Right lobe of liver (tissue), 6 donors: ENCODE results near the gene MAGI1. TPM values are rescaled to one million over a fixed set of nuclear protein-coding genes. Genes with fewer than 3 reads are reported as not detected.
A peak's percentile ranks its signal among the peaks of the same experiment; 100 is the strongest.

Experiments used
- ATAC-seq, 4 donors: fragments of 200-7000 bp; cut with Tn5 transposase; one replicate each; pipeline ENCODE4 v1.9.1; 2020; ENCODE audit warnings: mild to moderate bottlenecking in 4 of 4, moderate library complexity in 4 of 4
- DNase-seq, 3 donors: peaks; one replicate each; pipeline ENCODE4 v3.0.0-alpha.2; 2020
- H3K27ac ChIP-seq, 3 donors: fragments of 200-600 bp; one replicate each; pipeline ENCODE4 v1.8.0; 2022
- H3K27me3 ChIP-seq, 2 donors: fragments of 200-600 bp; one replicate each; pipeline ENCODE4 v1.8.0; 2022
- H3K36me3 ChIP-seq, 4 donors: fragments of 200-600 bp; sonication (generic) in 1 of 4; one replicate each; pipeline versions ENCODE4 v1.5.1 to v1.8.0; 2017 to 2022; ENCODE audit warnings: control low read depth in 1 of 4
- H3K4me1 ChIP-seq, 4 donors: fragments of 200-600 bp; sonication (generic) in 1 of 4; one replicate each; pipeline versions ENCODE4 v1.5.1 to v1.8.0; 2017 to 2022; ENCODE audit warnings: control low read depth in 1 of 4
- H3K4me3 ChIP-seq, 3 donors: fragments of 200-600 bp; one replicate each; pipeline ENCODE4 v1.8.0; 2022
- H3K9me3 ChIP-seq, 4 donors: fragments of 200-600 bp; sonication (generic) in 1 of 4; one replicate each; pipeline versions ENCODE4 v1.5.1 to v1.8.0; 2017 to 2022; ENCODE audit warnings: control low read depth in 1 of 4
- POLR2A ChIP-seq: fragments of 450-650 bp; IDR thresholded peaks from one replicate; pipeline ENCODE4 v1.6.1; 2017; ENCODE audit warnings: antibody characterized with exemption, mild to moderate bottlenecking
- WGBS: methylation state at CpG from one replicate; pipeline ENCODE4 v1.1.6; 2018; ENCODE audit warnings: low coverage, low lambda C conversion rate; ENCODE audit not compliant: insufficient coverage; ENCODE audit errors: missing lambda C conversion rate; 5-methylcytosine and 5-hydroxymethylcytosine counted together
- intact Hi-C, 2 donors: fragments of 100-400 bp; cut with DNase I; formaldehyde crosslinking; loops; one replicate each; pipeline versions ENCODE4 v1.11.2 to v1.14.1; 2022
- total RNA-seq, 6 experiments: library from RNA; depleted of rRNA in 2 of 6; stranded (reverse); fragments of >200 nt in 2 of 6; fragmentation: NEBNext Ultra II Directional in 3 of 6; extraction: Animal tissue kit (Norgen Biotek cat#: 25700) in 3 of 6; gene quantifications; one replicate each; pipeline versions ENCODE4 v1.1.0 to v1.2.4, GENCODE V29; 2016 to 2023
- TF ChIP-seq, protein P1 (sequence below), 4 donors: fragments of 200-600 bp in 3 of 4; fragments of 450-650 bp in 1 of 4; IDR thresholded peaks; one replicate each; pipeline versions ENCODE4 v1.5.1 to v1.8.0; 2016 to 2022; ENCODE audit warnings: antibody characterized with exemption in 4 of 4, mild to moderate bottlenecking in 2 of 4
- donor health status: DM: no; HTN: yes; CAD: no.
- donor health status: DM: no; HTN: no; CAD: no.
- donor health status: DM: no; HTN: no; CAD: no.
- donor health status: DM: no; HTN: yes; CAD: no.
- donor health status: DM: no; HTN: yes; CAD: no.

The MAGI1 gene
- total RNA-seq, 6 experiments from 2014 or later, result 22.6 to 37.7 (median 26.9) TPM

DNA sequence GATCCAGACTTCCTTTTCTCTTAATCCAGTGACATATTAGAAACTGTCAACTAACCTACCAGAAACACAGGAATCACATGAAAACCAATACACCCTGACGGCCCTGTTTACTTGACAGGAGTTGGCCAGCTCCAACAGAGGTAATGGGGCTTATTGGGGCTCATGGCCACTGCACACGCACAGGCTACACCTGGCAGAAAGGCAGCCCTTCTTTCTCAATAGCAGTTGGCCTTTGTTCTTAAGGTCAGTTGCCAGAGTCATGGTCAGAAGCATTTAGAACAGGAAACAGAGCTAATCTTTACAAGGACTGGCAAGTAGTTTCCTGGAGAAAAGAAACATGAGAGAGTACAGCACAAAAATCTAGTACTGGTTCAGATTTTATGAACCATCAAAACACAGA is 181.8 kb downstream of the MAGI1 start:
- DNase-seq (peak; percentile 37 to 81 (median 72)), ATAC-seq (peak; percentile 82 to 92 (median 90))
- peaks cover 0 to 40% (median 10%) of the 10 kb centered on the region in 4 donors for H3K4me1 ChIP-seq
- 13% methylated on average over 1 of the region's 2 CpGs for WGBS
- intact Hi-C loops, result no loop called here
- no peaks in the 10 kb centered on the region for H3K36me3 ChIP-seq
- H3K9me3 ChIP-seq, result no peaks in the 10 kb centered on the region
- no peaks in the 10 kb centered on the region for H3K27me3 ChIP-seq
- H3K4me3 ChIP-seq, result no peak overlapping the region
- TF ChIP-seq POLR2A, result no peak
- peak overlapping the region; percentile 50 to 85 (median 70) for H3K27ac ChIP-seq

DNA sequence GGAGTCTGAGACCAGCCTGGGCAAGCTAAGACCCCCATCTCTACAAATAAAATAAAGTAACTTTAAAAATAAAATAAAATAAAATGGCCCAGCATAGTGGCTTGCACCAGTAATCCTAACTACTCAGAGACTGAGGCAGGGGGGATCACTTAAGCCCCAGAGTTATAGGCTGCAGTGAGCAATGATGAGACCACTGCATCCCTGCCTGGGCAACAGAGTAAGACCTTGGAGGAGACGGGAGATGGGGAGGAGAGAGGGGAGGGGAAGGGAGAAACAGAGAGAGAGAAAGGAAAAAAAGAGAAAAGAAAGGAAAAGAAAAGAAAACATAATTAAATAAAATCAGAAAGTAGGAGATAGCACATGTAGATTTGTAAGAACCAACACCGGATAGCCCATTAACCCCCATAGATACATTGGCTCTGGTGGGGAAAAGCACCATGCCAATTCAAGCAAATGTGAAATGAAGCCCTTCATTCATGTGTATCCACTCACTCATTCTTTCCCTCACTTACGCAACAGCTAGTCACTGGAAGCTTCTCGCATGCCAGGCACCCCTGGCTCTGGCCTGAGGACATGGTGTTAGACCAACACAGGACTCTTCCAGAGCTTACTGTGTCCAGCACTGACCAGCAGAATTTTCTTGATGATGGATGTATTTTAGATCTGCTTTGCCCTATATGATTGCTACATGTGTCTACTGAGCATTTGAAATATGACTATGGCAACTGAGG is 183.2 kb downstream of the MAGI1 start:
- DNase-seq (peak; percentile 56 to 80 (median 77)), ATAC-seq (peak; percentile 60 to 77 (median 72))
- H3K27ac ChIP-seq, result peak overlapping the region; percentile 29 to 85 (median 46)
- no peak for TF ChIP-seq POLR2A
- TF ChIP-seq, protein P1, sequence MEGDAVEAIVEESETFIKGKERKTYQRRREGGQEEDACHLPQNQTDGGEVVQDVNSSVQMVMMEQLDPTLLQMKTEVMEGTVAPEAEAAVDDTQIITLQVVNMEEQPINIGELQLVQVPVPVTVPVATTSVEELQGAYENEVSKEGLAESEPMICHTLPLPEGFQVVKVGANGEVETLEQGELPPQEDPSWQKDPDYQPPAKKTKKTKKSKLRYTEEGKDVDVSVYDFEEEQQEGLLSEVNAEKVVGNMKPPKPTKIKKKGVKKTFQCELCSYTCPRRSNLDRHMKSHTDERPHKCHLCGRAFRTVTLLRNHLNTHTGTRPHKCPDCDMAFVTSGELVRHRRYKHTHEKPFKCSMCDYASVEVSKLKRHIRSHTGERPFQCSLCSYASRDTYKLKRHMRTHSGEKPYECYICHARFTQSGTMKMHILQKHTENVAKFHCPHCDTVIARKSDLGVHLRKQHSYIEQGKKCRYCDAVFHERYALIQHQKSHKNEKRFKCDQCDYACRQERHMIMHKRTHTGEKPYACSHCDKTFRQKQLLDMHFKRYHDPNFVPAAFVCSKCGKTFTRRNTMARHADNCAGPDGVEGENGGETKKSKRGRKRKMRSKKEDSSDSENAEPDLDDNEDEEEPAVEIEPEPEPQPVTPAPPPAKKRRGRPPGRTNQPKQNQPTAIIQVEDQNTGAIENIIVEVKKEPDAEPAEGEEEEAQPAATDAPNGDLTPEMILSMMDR (IDR thresholded peaks at IDR 0.05), result no peak
- H3K9me3 ChIP-seq, result no peaks in the 10 kb centered on the region
- WGBS, result 59% methylated on average over 4 of the region's 4 CpGs
- intact Hi-C loops, result no loop called here
- no peaks in the 10 kb centered on the region for H3K27me3 ChIP-seq
- H3K4me1 ChIP-seq, result peaks cover 0 to 40% (median 10%) of the 10 kb centered on the region in 4 donors
- no peaks in the 10 kb centered on the region for H3K36me3 ChIP-seq
- no peak overlapping the region for H3K4me3 ChIP-seq

DNA sequence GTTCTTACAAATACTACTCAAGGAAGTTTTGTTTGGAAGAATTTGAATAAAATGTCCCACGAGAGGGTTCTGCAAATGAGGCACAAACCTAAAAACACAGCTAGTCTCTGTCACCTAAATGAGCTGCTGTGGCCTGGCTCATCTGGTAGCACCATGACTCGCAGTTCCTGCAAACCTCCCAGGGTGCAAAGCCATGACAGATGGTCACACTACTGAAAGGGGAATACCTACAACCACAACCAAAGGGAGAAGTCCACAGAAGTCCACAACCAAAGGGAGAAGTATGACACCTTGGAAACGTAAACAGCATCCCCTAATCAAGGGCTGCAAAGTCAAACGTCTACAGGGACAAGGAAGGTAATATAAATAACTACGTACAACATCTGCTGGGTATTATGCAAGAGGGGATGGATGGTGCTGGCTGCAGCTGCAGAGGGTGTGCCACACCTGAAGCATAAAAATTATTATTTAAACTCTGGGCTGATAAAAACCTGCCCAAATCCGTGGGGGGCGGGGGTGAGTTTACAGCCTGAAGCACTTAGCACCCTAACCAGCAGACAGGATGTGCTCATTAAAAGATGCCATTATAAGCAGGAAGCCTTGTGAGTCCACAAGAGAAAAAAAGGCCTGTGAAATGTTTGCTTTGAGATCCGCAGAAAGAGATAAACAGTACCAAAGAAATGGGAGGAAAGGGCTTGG is 184.0 kb downstream of the MAGI1 start:
- no peaks in the 10 kb centered on the region for H3K9me3 ChIP-seq
- H3K4me3 ChIP-seq, result no peak overlapping the region
- no peak for DNase-seq
- 31% methylated on average over 8 of the region's 8 CpGs for WGBS
- peak overlapping the region in 1 of 3 donors; percentile 34 for H3K27ac ChIP-seq
- no peaks in the 10 kb centered on the region for H3K27me3 ChIP-seq
- ATAC-seq, result peak in 2 of 4 donors; percentile 15 to 16
- TF ChIP-seq, protein P1 (IDR thresholded peaks at IDR 0.05), result no peak
- TF ChIP-seq POLR2A, result no peak
- H3K4me1 ChIP-seq, result peaks cover 0 to 40% (median 10%) of the 10 kb centered on the region in 4 donors
- intact Hi-C loops, result no loop called here
- no peaks in the 10 kb centered on the region for H3K36me3 ChIP-seq

DNA sequence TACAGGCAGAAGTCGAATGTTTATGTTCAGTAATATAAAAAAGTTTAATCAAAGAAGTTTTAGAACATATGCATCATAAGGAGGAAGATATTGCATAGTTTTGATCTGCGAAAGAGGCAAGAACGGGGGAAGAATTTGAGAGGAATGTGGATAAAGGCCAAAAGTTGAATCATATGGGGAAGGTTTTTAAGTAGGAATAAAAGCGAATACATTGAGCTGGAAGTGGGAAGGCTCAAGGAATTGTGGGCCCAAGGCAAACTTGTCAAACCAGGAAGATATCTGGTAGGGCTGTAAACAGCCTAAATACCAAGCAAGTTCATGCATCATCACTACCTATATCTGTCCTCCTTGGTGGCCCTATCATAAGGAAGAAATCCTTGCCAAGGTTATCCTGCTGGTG is 186.9 kb downstream of the MAGI1 start:
- 86% methylated on average over 4 of the region's 4 CpGs for WGBS
- ATAC-seq, result no peak
- intact Hi-C loops, result no loop called here

More for the DNA sequence above, 186.9 kb downstream of the MAGI1 start:
- Histone ChIP-seq H3K4me1 (peaks cover 0 to 21% (median 5%) of the 10 kb centered on the region in 4 donors), H3K9me3 (no peaks in the 10 kb centered on the region), H3K36me3 (no peaks in the 10 kb centered on the region), H3K4me3 (no peak overlapping the region), H3K27me3 (no peaks in the 10 kb centered on the region), H3K27ac (no peak overlapping the region)
- no peak for TF ChIP-seq POLR2A
- TF ChIP-seq, protein P1 (IDR thresholded peaks at IDR 0.05), result no peak
- no peak for DNase-seq
